ENCODE data around the gene ZNF184. TPM values are rescaled to one million over a fixed set of nuclear protein-coding genes. Genes with fewer than 3 reads are reported as not detected.

Gene ZNF184
- total and polyA plus RNA-seq, 10 of the 15 experiments (the other 5 are each of a cell fraction or from before 2014, with no cell fraction given): 4.1 to 15.1 (median 8.3) TPM

DNA sequence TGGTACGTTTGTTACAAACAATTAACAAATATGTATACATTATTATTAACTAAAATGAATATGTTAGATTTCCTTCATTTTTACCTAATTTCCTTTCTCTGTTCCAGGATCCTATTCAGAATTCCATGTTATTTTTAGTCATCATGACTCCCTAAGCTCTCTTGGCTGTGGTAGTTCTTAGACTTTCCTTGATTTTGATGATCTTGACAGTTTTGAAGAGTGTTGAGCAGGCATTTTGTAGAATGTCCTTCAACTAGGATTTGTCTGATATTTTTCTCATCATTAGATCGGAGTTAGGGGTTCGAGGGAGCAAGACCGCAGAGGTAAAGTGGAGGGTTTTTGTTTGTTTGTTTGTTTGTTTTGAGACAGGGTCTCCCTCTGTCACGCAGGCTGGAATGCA, 44.3 kb upstream of the ZNF184 start:
- TF ChIP-seq MYC (IDR thresholded peaks at IDR 0.05; ENCODE audit: insufficient read depth, insufficient read length, insufficient replicate concordance, low read length, severe bottlenecking): no peak
- TF ChIP-seq RCOR1 (conservative IDR thresholded peaks at IDR 0.05; ENCODE audit: low read depth, low read length): no peak
- no peak for TF ChIP-seq MYB (IDR thresholded peaks at IDR 0.05; ENCODE audit: borderline replicate concordance, low read depth, low read length)
- TF ChIP-seq CEBPB (IDR thresholded peaks at IDR 0.05; ENCODE audit: borderline replicate concordance in 1 of 2, low read depth in 2 of 2, low read length in 2 of 2): no peak
- no peak for TF ChIP-seq RB1 (IDR thresholded peaks at IDR 0.05; ENCODE audit: borderline replicate concordance)
- TF ChIP-seq STAT1 (conservative IDR thresholded peaks at IDR 0.05): no peak
- no peak for TF ChIP-seq ZSCAN29 (IDR thresholded peaks at IDR 0.05)
- Histone ChIP-seq H3K4me2 (ENCODE audit: control insufficient read depth, insufficient read depth) (no peak overlapping the region), H3K9ac (ENCODE audit: control insufficient read depth, insufficient read depth, low read length) (no peak overlapping the region), H3K27ac (ENCODE audit: control insufficient read depth, insufficient read depth) (no peak overlapping the region), H3K36me3 (ENCODE audit: control insufficient read depth in 2 of 2, insufficient read depth in 2 of 2, low read length in 1 of 2) (no peaks in the 10 kb centered on the region), H2AFZ (ENCODE audit: control insufficient read depth, low read depth, low read length) (no peak overlapping the region), H3K9me3 (replicated peaks; ENCODE audit: control insufficient read depth, insufficient read depth, low read length) (no peaks in the 10 kb centered on the region), H3K4me3 (no peak overlapping the region), H4K20me1 (ENCODE audit: control insufficient read depth, insufficient read depth) (no peaks in the 10 kb centered on the region), H3K79me2 (ENCODE audit: control insufficient read depth, insufficient read depth, low read length) (no peaks in the 10 kb centered on the region), H3K4me1 (ENCODE audit: control insufficient read depth, insufficient read depth, low read length) (no peaks in the 10 kb centered on the region), H3K27me3 (replicated peaks in 1 of 2; ENCODE audit: control insufficient read depth in 2 of 2, insufficient read depth in 2 of 2, low read length in 1 of 2) (0 out of 4 replicates have a peak, but pooled peaks cover 0 to 5% of the 10 kb centered on the region in 2 experiments)
- ATAC-seq: no peak
- in situ Hi-C loops (cut with MboI): loop anchor here (25.0 kb wide), 1 partner anchor 245 kb away; no protein-coding TSS in a partner anchor
- 59% methylated on average over 5 of the region's 5 CpGs for WGBS (ENCODE audit: insufficient coverage, insufficient replicate concordance, low lambda C conversion rate, missing lambda C conversion rate)
- ChIA-PET POLR2A (no interaction called here), CTCF (interaction anchor here (1.2 to 3.5 kb wide), 3 partner anchors 92 to 378 kb away, joined by 3 to 49 read pairs (median 3); no protein-coding TSS in a partner anchor), SMC1A (ENCODE audit: uncharacterized antibody, unreplicated experiment) (interaction anchor here (1.2 to 2.0 kb wide), 2 partner anchors 12 to 235 kb away, joined by 3 to 10 read pairs; no protein-coding TSS in a partner anchor), RAD21 (ENCODE audit: unreplicated experiment) (no interaction called here)
- no TSS peak for BruUV-seq (replicated peaks)
- intact Hi-C loops (cut with micrococcal nuclease; ENCODE audit: unreplicated experiment): loop anchor here (5.0 kb wide), 1 partner anchor 75 kb away; no protein-coding TSS in a partner anchor
- DNase-seq (ENCODE audit: low read depth, low spot score): no peak
- no peak for FAIRE-seq

Data from GM12878 (cell line).